GM19468 (cell line): Measurements from ENCODE around the gene OR6C76.
"Not testable (repeated sequence)": the region's sequence is repeated elsewhere in the genome, so short reads cannot be mapped to it uniquely, and the experiment has no call there.

Experiments used
- ATAC-seq: cut with Tn5 transposase; IDR thresholded peaks from one replicate; pipeline ENCODE4 v1.9.1; 2021; ENCODE audit warnings: mild to moderate bottlenecking, moderate library complexity, moderate number of reproducible peaks; ENCODE audit not compliant: unreplicated experiment; ENCODE audit errors: extremely low read depth

OR6C76 gene

DNA sequence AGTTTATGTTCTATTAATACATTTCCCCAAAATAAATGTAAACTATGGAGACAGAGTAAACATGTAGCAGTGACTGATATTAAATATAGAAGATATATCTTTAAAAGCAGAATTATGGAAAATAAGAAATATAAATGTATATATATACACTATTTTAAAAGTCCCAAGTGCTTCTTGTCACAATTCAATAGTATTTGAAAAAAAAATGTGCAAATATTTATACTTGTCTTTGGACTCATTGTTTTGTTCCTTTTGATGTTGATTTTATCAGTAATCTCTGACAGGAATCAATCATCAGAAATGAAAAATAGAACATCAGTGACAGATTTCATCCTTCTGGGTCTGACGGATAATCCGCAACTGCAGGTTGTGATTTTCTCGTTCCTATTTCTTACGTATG, at the start of gene OR6C76:
Gene OR6C76, plus strand, starts transcription at position 301 of the 400 bp plus-strand sequence. Its CDS starts 0 bp downstream, at position 301.
- no peak for ATAC-seq

DNA sequence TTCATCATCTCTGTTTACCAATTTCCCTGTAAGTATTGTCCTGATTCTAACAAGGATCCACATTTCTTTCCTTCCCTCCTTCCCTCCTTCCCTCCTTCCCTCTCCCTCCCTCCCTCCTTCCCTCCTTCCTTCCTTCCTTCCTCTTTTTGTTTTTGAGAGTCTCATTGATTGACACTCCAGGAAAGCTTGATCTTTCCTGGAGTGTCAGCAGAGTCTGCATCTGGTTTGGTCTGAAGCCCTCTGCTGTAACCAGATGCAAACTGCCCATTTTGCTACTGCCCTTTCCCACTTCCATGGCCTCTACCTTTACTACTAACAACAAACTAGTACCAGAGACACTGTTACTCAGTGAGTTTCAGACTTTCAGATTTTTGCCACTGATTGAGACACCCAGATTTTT, 40.2 kb upstream of the OR6C76 start:
- no peak for ATAC-seq

DNA sequence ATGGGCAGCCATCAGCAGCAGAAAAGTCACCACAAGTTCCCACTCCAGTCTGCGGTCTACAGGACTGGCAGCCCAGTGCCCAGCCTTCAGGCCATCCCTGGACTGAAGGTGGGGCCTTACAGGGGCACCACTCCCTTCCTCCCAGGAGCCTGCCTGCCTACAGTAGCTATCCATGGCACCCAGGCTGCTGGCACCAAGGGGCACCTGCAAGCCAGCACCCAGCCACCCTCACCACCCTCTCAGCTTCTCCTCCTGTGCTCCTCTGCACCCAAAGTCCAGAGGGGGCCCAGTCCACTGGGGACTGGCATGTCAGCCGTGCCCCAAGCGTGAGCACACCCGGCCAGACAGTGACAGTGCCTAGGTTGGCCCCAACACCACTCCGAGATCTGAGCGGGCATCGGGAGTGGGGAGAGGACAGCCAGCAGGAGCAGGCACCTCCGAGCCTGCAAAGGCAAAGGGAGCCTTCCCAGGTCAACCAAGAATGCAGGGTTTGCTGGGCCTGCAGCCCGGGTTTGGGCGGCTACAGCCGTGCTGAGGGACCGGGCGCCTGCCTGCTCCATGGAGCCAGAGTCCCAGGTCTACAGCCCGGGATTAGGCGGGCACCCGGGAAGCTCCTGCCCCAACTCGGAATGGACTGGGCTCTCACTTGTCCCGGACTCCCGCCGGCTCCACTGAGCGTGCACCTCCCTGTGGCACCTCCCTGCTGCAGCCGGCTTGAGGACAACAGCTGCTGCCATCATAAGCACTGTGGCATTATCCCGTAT, 33.8 kb upstream of the OR6C76 start:
- no peak for ATAC-seq

DNA sequence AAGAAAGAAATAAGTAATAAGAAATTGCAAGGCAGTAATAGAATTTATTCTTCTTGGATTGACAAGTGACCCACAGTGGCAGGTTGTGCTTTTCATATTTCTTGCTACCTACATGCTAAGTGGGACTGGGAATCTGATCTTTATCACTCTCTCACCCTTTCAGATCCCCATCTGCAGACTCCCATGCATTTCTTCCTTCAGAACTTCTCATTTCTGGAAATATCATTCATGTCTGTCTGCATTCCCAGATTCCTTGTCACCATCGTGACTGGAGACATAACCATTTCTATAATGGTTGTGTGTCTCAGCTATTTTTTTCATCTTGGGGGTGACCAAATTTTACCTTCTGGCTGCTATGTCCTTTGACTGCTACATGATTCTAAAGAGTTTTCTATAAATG, 29.7 kb upstream of the OR6C76 start:
- ATAC-seq = no peak

DNA sequence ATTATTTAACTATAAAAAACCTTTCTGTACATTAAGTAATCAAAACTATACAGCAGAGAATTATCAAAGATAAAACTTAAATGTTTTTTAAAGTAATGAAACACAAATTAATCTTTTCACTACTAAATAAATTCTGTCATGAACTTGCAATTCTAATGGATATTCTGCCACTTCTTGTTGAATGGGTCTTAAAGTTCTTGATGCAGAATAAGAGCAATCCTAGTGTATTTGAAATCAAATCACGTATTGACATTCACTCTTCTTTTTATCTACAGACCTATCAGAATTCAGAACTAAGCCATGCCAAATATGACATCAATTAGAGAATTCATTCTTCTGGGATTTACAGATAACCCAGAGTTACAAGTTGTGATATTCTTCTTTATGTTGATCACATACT, 25.8 kb upstream of the OR6C76 start, which contains the start of gene OR6C65:
Gene OR6C65, plus strand, starts transcription at position 301 of the 400 bp plus-strand sequence. Its CDS starts 0 bp downstream, at position 301.
- no peak for ATAC-seq

DNA sequence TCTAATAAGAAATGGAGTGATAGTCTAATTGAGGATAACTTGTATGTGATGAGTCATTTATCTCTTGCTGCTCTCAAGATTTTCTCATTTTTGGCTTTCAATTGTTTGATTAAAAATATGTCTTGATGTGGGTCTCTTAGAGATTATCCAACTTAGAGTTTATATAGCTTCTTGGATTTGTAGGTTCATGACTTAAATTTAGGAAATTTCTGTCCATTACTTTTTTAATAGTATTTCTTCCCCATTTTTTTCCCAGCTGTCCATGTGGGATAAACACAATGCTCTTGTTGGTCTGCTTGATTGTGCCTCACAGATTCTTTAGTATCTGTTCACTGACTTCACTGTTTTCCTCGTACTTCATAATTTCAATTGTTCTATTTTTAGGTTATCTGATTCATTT, 18.2 kb upstream of the OR6C76 start:
- no peak for ATAC-seq

DNA sequence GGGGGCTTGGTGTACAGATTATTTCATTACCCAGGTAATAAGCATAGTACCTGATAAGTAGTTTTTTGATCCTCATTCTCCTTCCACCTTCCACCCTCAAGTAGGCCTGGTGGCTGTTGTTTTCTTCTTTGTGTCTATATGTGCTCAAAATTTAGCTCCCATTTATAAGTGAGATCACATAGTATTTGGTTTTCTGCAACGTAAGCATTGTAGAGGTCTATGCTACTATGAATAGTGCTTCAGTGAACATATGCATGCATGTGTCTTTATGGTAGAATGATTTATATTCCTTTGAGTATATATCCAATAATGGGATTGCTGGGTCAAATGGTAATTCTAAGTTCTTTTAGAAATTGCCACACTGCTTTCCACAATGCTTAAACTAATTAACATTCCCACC, 16.9 kb upstream of the OR6C76 start:
- ATAC-seq = not testable (repeated sequence)

DNA sequence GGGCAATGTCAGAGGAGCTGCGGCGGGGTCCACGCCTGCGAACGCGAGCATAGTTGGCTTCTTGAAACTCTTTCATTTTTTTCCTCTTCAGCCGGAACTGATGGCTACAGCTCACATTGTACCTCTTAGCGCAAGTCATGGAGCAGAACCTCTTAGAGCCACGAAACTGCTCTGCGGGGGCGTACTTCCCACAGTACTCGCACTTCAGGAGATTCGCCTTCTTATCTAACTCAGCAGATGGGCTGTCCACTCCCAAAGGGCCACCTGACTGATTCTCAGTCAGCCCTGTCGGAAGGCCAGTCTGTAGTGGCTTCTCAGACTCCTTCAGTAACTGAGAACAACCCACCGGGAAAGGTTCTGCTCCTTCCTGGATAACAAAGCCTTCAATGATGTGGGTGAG, 13.9 kb upstream of the OR6C76 start:
- not testable (repeated sequence) for ATAC-seq

DNA sequence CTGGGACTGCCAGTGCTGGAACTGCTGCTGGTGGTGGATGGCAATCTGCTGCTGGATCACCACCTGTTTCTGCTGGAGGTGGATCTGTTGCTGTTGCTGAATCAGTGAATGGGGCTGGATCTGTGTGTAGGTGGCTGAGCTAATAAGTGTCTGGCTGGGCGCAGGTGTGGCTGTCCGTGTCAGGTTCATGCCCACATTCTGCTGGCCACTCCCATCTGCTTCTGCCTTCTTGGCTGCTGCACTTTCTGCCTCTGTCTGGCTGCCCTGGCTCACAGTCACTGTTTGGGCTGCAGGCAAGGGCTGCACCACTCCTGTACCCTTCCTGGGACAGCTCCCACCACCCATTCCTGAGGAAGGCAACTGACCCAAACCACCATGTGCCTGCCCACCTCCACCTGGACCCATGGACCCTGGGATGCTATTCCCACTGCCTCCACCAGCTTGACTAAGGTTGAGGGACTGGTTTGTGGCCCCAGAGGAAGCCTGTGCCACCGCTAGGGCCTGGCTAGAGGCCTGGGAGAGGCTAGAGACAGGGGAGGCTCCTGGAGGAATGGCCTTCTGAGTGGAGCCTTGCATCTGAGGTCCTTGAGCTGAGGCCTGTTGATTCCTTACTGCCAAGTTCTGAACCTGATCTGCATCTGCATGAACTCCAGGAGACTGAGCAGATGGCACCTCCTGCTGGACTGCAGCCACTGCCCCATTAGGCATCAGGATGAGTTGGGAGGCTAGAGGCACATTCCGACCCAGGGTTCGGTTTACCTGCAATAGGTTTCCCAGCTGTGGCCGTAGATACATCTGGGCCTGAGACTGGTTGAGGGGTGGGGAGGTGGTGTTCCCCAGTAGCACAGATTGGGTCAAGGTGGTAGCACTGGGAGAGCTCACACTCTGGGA, 12.3 kb upstream of the OR6C76 start:
- ATAC-seq = not testable (repeated sequence)

DNA sequence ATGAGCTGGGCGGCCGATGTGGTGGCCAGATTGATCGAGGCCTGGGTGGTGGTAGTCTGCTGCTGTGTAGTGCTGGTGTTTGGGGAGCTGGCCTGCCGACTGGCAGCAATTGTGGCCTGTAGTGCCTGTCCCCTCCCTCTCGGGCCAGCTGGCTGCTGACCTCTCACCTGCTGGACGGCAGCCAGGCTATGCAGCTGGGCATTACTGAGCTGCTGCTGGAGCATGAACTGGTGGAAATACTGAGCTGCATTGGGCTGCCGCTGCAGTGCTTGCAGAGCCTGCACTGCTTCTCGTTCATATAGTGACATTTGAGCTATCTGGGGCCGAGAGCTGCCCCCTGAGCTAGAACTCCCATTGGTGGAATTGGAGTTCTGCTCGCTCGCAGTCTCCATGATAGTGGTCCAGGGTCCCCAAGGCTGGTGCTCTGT, 11.6 kb upstream of the OR6C76 start:
- ATAC-seq = not testable (repeated sequence)

DNA sequence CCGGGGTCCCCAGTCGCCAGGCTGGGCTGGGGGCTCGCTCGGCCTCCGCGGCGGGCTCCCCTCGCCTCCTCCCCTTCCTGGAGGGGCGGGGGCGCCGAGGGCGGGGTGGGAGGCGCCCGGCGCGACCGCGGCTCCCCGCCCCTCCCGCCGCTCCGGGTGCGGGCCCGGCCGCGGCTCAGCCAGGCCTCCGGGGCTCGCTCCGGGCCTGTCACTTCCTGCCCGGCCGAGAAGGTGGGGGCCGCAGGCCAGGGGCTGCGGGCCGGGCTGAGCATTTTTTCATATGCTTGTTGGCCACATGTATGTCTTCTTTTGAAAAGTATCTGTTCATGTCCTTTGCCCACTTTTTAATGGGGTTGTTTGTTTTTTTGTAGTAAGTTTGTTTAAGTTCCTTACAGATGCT, 11.2 kb upstream of the OR6C76 start:
- not testable (repeated sequence) for ATAC-seq

DNA sequence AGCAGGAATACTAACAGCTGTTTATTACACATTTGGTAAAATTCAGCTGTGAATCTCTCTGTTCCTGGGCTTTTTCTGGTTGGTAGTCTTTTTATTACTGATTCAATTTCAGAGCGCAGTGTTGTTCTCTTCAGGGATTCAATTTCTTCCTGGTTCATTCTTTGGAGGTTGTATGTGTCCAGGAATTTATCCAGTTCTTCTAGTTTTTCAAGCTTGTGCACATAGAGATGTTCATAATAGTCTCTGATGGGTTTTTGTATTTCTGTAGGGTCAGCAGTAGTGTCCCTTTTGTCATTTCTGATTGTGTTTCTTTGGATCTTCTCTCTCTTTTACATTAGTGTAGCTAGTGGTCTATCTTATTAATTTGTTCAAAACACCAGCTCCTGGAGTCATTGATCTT, 9.1 kb upstream of the OR6C76 start:
- no peak for ATAC-seq

DNA sequence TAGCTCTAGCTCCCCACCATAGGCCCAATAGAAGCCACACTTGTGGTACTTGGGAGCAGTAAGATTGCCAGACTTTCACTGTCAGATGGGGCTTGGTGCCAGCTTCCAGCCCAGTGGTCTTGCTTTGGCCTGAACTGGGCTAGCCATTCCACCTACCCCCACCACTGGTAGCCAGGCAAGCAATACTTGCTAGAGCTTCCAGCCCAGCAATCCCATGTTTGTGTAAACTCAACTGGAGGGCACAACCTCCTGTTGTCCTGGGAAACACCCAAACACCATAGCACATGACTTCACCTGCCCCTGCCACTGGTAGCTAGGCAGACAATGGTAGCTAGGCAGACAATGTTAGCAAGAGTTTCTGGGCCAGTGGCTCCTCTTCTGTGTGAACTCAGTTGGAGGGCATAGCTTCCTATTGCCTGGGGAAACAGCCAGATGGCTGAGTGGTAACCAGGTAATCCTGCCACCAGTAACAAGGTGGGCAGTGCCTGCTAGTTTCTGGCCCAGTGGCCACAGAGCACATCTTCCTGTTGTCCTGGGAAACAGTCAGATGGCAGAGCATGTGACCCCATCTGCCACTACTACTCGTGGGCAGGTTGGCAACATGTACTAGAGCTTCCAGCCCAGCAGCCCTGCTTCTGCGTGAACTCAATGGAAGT, 5.6 kb upstream of the OR6C76 start:
- ATAC-seq = no peak

DNA sequence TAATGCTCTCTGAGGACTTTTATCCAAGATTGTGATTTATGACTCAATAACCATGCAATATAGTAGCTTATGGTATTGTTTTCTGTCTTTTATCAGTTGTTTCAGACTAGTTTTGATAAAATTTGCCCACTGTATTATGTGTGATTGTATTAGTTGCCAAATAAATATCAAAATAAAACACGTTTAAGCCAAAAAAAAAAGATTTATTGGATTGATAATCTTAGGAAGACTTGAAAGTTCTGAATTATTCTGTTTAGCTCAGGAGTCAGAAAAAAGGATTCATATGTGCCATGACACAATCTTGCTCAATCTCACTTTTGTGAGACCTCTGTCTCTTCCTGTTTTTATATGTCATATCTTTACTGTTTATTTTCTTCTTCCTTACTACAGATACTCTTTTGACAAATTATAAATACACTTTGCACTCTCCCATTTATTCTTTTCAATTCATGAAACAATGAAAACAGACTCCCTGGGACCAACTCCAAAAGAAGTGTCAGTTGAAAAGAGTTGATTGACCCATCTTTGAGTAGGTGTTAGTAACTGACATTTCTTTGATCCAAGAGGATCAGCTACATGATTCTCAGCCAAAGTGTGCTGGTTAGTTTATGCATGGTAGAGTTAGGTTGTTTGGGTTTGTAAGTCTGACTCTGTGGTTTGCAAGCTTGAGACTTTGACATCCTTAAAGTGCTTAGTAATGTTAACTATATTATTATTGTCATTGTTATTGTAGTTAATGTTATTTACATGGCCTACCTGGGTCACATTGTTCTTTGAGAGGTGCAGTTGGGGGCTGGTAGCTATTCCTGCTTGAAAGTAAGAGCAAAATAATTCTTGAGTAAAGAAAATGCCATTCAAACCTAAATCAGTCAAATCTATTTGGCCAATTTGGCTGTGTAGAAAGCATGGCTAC, 2.5 kb downstream of the OR6C76 start:
- no peak for ATAC-seq

DNA sequence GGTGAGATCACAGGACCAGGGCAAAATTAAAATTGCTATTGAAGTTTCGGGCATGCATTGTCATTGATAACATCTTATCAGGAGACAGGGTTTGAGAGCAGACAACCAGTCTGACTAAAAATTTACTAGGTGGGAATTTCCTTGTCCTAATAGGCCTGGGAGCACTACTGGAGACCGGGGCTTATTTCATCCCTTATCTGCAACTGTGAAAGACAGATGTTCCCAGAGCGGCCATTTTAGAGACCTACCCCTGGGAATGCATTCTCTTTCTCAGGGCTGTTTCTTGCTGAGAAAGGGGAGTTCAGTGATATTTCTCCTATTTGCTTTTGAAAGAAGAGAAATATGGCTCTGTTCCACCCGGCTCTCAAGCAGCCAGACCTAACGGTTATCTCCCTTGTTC, 15.2 kb downstream of the OR6C76 start:
- not testable (repeated sequence) for ATAC-seq

DNA sequence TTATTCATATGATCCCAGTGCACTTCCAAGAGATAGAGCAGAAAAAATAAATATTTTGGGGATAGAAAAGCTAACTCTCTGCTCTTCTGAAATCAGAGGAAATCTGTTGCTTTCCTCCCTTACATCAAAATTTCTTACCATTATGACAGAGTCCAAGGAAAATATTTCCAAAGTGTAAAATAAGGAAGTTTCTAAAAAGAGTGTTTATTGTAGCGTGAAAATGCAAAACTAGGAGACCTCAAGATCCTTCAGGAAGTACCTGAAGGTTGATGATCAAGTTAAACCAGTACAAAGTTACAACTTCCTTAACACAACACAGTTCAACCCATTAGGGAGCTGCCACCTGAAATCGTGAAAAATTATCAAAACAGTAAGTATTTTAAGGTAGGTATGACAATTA, 17.7 kb downstream of the OR6C76 start, which contains the start of gene OR6C2:
Gene OR6C2, plus strand, starts transcription at position 301 of the 400 bp plus-strand sequence. CDS start 8,138 bp downstream, outside the sequence.
- no peak for ATAC-seq

DNA sequence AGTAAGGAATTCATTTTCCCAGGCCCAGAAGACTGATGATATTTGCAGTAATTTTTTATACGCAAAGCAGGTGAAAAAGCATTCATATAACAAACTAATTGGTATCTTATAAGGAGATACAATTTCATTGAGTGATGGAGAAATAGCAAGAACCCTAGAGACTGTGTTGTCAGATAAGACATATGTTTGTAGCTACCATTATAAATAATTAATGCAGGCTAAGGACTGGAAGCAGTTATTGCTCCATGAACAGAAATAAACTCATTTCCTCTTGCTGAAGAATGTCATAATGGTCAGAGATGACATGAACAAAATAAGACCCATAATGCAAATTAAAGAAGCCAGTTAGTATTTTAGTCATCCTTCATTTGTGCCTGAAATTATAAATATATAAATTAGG, 19.3 kb downstream of the OR6C76 start:
- no peak for ATAC-seq

DNA sequence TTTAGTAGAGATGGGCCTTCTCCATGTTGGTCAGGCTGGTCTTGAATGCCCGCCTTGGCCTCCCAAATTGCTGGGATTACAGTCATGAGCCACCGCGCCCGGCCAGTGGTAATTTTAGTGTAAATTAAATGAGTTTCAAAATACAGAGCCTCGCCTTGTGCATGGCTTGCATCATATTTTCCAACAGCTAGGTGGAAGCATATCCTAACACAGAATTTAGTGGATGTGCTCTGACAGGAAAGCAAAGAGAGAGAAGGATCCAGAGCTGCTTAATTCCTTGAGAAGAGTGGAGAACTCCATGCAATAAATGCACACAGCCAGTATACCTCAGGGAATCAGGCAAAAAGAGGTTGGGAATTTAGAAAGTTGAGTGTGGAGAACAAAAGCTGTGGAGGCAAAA, 20.3 kb downstream of the OR6C76 start:
- no peak for ATAC-seq

DNA sequence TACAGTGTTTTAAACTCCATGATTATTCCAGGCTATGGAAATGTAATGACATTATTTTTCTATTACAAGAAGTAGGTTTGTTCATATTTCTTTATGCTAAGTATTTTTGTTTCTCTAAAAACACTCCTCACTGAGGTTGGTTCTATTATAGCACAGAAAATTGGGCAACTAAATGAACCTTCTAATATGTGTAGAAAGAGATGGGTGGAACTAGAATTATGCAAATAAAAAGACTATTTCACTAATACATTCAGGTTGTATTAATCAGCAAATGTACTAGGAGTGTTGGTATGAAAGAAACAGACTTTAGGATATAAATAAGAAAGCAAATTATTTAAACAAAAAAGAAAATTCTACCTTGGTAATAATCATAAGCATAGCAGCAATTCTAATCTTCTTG, 22.8 kb downstream of the OR6C76 start:
- no peak for ATAC-seq
